OCI-LY1 (cell line): ENCODE measurements around the gene CPN1.
A peak's percentile ranks its signal among the peaks of the same experiment; 100 is the strongest.

Experiments
- H2AFZ ChIP-seq: fragments of 200-600 bp; sonication (generic), shearing (Covaris generic); 2 replicates; pipeline ENCODE4 v1.6.0; 2014; ENCODE audit warnings: antibody characterized with exemption, mild to moderate bottlenecking, low read length
- H3F3A ChIP-seq: fragments of 200-600 bp; sonication (generic), shearing (Covaris generic); 2 replicates; pipeline ENCODE4 v1.6.0; 2014; ENCODE audit warnings: mild to moderate bottlenecking, antibody characterized with exemption, low read length, moderate library complexity; ENCODE audit not compliant: insufficient read depth
- H3K27ac ChIP-seq: fragments of 200-600 bp; sonication (generic); 2 replicates; pipeline ENCODE4 v1.5.1; 2014; ENCODE audit warnings: low read length, mixed run types, mild to moderate bottlenecking, low read depth; ENCODE audit not compliant: poor library complexity, severe bottlenecking
- H3K27me3 ChIP-seq: fragments of 200-600 bp; sonication (generic); 2 replicates; pipeline ENCODE4 v1.6.0; 2014; ENCODE audit warnings: antibody characterized with exemption, mild to moderate bottlenecking, low read length, moderate library complexity; ENCODE audit not compliant: insufficient read depth
- H3K36me3 ChIP-seq: fragments of 200-600 bp; sonication (generic); 2 replicates; pipeline ENCODE4 v1.6.1; 2014; ENCODE audit warnings: mild to moderate bottlenecking, antibody characterized with exemption, low read length, moderate library complexity, mixed read lengths; ENCODE audit not compliant: insufficient read depth
- H3K4me1 ChIP-seq: fragments of 200-600 bp; sonication (generic); 2 replicates; pipeline ENCODE4 v1.5.1; 2014; ENCODE audit warnings: mild to moderate bottlenecking, low read length, moderate library complexity; ENCODE audit not compliant: insufficient read depth, severe bottlenecking
- H3K4me2 ChIP-seq: fragments of 200-600 bp; sonication (generic), shearing (Covaris generic); 2 replicates; pipeline ENCODE4 v1.6.1; 2014; ENCODE audit warnings: low read length
- H3K4me3 ChIP-seq: fragments of 200-600 bp; sonication (generic); 2 replicates; pipeline ENCODE4 v1.5.1; 2014; ENCODE audit warnings: low read length, low read depth, mild to moderate bottlenecking, mixed read lengths; ENCODE audit not compliant: poor library complexity, severe bottlenecking
- H3K79me2 ChIP-seq: fragments of 200-600 bp; shearing (Covaris generic); 2 replicates; pipeline ENCODE4 v1.6.1; 2016; ENCODE audit warnings: mixed run types, low read length, mixed read lengths; ENCODE audit not compliant: insufficient read depth
- H3K9ac ChIP-seq: fragments of 200-600 bp; sonication (generic), shearing (Covaris generic); 2 replicates; pipeline ENCODE4 v1.6.1; 2014; ENCODE audit warnings: mild to moderate bottlenecking, low read length, mixed read lengths
- H3K9me2 ChIP-seq: fragments of 200-600 bp; sonication (generic), shearing (Covaris generic); 2 replicates; pipeline ENCODE4 v1.6.1; 2014; ENCODE audit warnings: low read depth, mild to moderate bottlenecking, low read length, mixed read lengths
- H3K9me3 ChIP-seq: fragments of 200-600 bp; shearing (Covaris generic); 2 replicates; pipeline ENCODE4 v1.6.1; 2014; ENCODE audit warnings: low read length, mixed read lengths
- H4K20me1 ChIP-seq: fragments of 200-600 bp; sonication (generic), shearing (Covaris generic); 2 replicates; pipeline ENCODE4 v1.6.0; 2016; ENCODE audit warnings: mild to moderate bottlenecking, low read length; ENCODE audit not compliant: insufficient read depth
- CTCF ChIP-seq: fragments of 200-600 bp; sonication (generic), shearing (Covaris generic); IDR thresholded peaks from 2 replicates; pipeline ENCODE4 v1.5.1; 2017; ENCODE audit warnings: mild to moderate bottlenecking, antibody characterized with exemption, low read length, moderate library complexity, mixed read lengths
- EZH2 ChIP-seq: fragments of 200-600 bp; sonication (generic), shearing (Covaris generic); IDR thresholded peaks from 2 replicates; pipeline ENCODE4 v1.8.0; 2017; ENCODE audit warnings: borderline replicate concordance, mixed run types, mild to moderate bottlenecking, antibody characterized with exemption, low read length, moderate library complexity, mixed read lengths

The CPN1 gene

GRCh38 chr10:99995269-99995668, 86.4 kb downstream of the CPN1 start:
- no peaks in the 10 kb centered on the region for H3K9me2 ChIP-seq
- no peaks in the 10 kb centered on the region for H3K9me3 ChIP-seq
- peak overlapping the region; percentile 79 for H3K27ac ChIP-seq
- H3K79me2 ChIP-seq, result peaks cover 64% of the 10 kb centered on the region
- peaks cover 52% of the 10 kb centered on the region for H3K4me1 ChIP-seq
- no peak overlapping the region for H2AFZ ChIP-seq
- H3K9ac ChIP-seq, result no peak overlapping the region
- H4K20me1 ChIP-seq, result no peaks in the 10 kb centered on the region
- no peaks in the 10 kb centered on the region for H3K36me3 ChIP-seq
- no peaks in the 10 kb centered on the region for H3K27me3 ChIP-seq
- no peak overlapping the region for H3K4me3 ChIP-seq
- TF ChIP-seq EZH2, result no peak
- no peak for TF ChIP-seq CTCF
- H3F3A ChIP-seq, result no peaks in the 10 kb centered on the region
- H3K4me2 ChIP-seq, result peak overlapping the region; percentile 37; the same call in 1 of the 2 replicates

- Histone ChIP-seq H3K4me1 (peaks cover 47% of the 10 kb centered on the region), H3K79me2 (peaks cover 62% of the 10 kb centered on the region), H2AFZ (no peak overlapping the region), H4K20me1 (no peaks in the 10 kb centered on the region), H3F3A (no peaks in the 10 kb centered on the region), H3K9me2 (no peaks in the 10 kb centered on the region), H3K9me3 (no peaks in the 10 kb centered on the region), H3K4me2 (peak overlapping the region; percentile 43; the same call in 1 of the 2 replicates), H3K27ac (peak overlapping the region; percentile 79), H3K36me3 (no peaks in the 10 kb centered on the region), H3K9ac (no peak overlapping the region; the same call in 1 of the 2 replicates), H3K4me3 (peak overlapping the region; percentile 15), H3K27me3 (no peaks in the 10 kb centered on the region)
- TF ChIP-seq CTCF, result no peak
- no peak for TF ChIP-seq EZH2
Observed at GRCh38 chr10:99994801-99995200, 86.9 kb downstream of the CPN1 start.

- peak overlapping the region; percentile 17; the same call in 1 of the 2 replicates for H3K9ac ChIP-seq
- H3K27ac ChIP-seq, result peak overlapping the region; percentile 79
- TF ChIP-seq EZH2 (no peak), CTCF (no peak)
- peak overlapping the region; percentile 15 for H3K4me3 ChIP-seq
- no peaks in the 10 kb centered on the region for H3K9me3 ChIP-seq
- H3K4me1 ChIP-seq, result peaks cover 39% of the 10 kb centered on the region
- H3K9me2 ChIP-seq, result no peaks in the 10 kb centered on the region
- no peaks in the 10 kb centered on the region for H3K27me3 ChIP-seq
- no peaks in the 10 kb centered on the region for H3F3A ChIP-seq
- no peaks in the 10 kb centered on the region for H4K20me1 ChIP-seq
- no peaks in the 10 kb centered on the region for H3K36me3 ChIP-seq
- peaks cover 56% of the 10 kb centered on the region for H3K79me2 ChIP-seq
- peak overlapping the region; percentile 43; the same call in 1 of the 2 replicates for H3K4me2 ChIP-seq
- no peak overlapping the region for H2AFZ ChIP-seq
Observed at GRCh38 chr10:99993701-99994689, 87.7 kb downstream of the CPN1 start.
